C1 segment of cervical spinal cord (tissue), 14 donors: ENCODE results near the gene ADI1.
"Not testable (repeated sequence)": the region's sequence is repeated elsewhere in the genome, so short reads cannot be mapped to it uniquely, and the experiment has no call there.

Source experiments
- DNase-seq, 14 donors: peaks; one replicate each; lab custom pipeline; 2025; lab: John Stamatoyannopoulos, UW

The ADI1 gene

GRCh38 chr2:3449936-3450335 lies 69.4 kb downstream of the ADI1 start:
- no peak for DNase-seq

GRCh38 chr2:3449086-3449485 lies 70.2 kb downstream of the ADI1 start:
- no peak for DNase-seq

- not testable (repeated sequence) for DNase-seq
Observed at GRCh38 chr2:3448441-3448911, 70.9 kb downstream of the ADI1 start.

- DNase-seq, result no peak
Observed at GRCh38 chr2:3447789-3448317, 71.5 kb downstream of the ADI1 start.
